Progenitor cell of endocrine pancreas (in vitro differentiated cells): ENCODE results near the gene ADGRA3. TPM values are rescaled to one million over a fixed set of nuclear protein-coding genes. Genes with fewer than 3 reads are reported as not detected.

Experiments
- DNase-seq: peaks from one replicate; pipeline ENCODE4 v3.0.0; 2021; ENCODE audit warnings: low spot score; ENCODE audit not compliant: unreplicated experiment
- H3K27ac Mint-ChIP-seq: 2 replicates; pipeline ENCODE4 v1.8.0; 2021; ENCODE audit warnings: mild to moderate bottlenecking, moderate library complexity, mixed read lengths
- H3K27me3 Mint-ChIP-seq: 2 replicates; pipeline ENCODE4 v1.8.0; 2021; ENCODE audit warnings: mixed read lengths
- H3K36me3 Mint-ChIP-seq: 2 replicates; pipeline ENCODE4 v1.8.0; 2022; ENCODE audit warnings: mixed read lengths; ENCODE audit not compliant: insufficient read depth
- H3K4me1 Mint-ChIP-seq: 2 replicates; pipeline ENCODE4 v1.8.0; 2021; ENCODE audit warnings: low read depth, mixed read lengths
- H3K4me3 Mint-ChIP-seq: 2 replicates; pipeline ENCODE4 v1.8.0; 2021; ENCODE audit warnings: low read depth, mild to moderate bottlenecking, moderate library complexity, mixed read lengths
- H3K9me3 Mint-ChIP-seq: 2 replicates; pipeline ENCODE4 v1.8.0; 2021; ENCODE audit warnings: low read depth, mixed read lengths
- total RNA-seq: library from RNA; stranded (reverse); gene quantifications from 2 replicates; pipeline ENCODE4 v1.2.1, GENCODE V29; 2021
- TF ChIP-seq, protein P1 (sequence below): fragments of 200-600 bp; sonication (generic); IDR thresholded peaks from one replicate; pipeline ENCODE4 v1.5.0; 2021; ENCODE audit warnings: antibody characterized with exemption, mild to moderate bottlenecking; ENCODE audit not compliant: unreplicated experiment

Gene ADGRA3
- total RNA-seq, 1 donor from 2014 or later, result 127 TPM

DNA sequence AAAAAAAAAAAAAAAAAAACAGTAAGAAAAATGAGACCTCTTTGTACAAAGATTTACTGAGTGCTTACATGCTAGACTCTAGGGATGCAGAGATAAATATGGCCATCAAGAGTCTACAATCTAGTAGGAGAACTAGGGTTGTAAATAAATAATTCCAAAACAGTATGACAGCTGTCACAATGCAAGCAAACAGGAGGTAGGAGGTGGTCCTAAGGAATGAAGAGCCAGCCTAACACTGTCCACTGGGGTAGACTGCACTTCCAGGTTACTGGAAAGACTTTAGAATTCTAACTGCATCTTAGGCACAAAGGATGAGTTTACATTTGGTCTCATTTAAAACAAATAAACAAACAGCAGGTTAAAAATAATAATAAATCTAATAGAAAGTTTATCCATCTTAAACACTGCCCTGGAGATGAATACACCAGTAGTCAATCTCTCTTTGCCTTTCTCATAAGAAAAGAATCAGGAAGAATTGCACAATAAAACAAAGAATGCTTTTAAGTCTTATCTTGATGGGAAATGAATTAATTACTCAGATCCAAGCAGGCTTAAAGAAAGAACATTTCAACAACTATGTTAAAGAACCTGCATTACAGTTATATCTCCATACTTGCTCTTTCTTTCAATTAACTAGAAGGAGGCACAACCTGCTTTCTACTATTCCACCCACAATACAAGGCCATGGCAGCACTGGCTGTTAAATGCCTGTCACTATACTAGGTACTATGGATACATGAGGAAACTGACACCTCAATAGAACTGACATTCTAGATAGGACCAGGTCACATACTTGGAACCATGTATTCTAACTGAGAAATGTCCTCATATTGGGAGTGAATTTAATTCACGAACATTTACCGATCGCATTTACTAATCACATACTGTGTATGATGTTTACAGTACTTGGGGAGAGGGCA is 12.7 kb downstream of the ADGRA3 start:
- Mint-ChIP-seq H3K4me3 (no peak overlapping the region), H3K27ac (no peak overlapping the region), H3K4me1 (peaks cover 30% of the 10 kb centered on the region), H3K9me3 (no peaks in the 10 kb centered on the region), H3K36me3 (peaks cover 4% of the 10 kb centered on the region), H3K27me3 (no peaks in the 10 kb centered on the region)
- no peak for DNase-seq
- TF ChIP-seq, protein P1, sequence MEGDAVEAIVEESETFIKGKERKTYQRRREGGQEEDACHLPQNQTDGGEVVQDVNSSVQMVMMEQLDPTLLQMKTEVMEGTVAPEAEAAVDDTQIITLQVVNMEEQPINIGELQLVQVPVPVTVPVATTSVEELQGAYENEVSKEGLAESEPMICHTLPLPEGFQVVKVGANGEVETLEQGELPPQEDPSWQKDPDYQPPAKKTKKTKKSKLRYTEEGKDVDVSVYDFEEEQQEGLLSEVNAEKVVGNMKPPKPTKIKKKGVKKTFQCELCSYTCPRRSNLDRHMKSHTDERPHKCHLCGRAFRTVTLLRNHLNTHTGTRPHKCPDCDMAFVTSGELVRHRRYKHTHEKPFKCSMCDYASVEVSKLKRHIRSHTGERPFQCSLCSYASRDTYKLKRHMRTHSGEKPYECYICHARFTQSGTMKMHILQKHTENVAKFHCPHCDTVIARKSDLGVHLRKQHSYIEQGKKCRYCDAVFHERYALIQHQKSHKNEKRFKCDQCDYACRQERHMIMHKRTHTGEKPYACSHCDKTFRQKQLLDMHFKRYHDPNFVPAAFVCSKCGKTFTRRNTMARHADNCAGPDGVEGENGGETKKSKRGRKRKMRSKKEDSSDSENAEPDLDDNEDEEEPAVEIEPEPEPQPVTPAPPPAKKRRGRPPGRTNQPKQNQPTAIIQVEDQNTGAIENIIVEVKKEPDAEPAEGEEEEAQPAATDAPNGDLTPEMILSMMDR, result no peak

DNA sequence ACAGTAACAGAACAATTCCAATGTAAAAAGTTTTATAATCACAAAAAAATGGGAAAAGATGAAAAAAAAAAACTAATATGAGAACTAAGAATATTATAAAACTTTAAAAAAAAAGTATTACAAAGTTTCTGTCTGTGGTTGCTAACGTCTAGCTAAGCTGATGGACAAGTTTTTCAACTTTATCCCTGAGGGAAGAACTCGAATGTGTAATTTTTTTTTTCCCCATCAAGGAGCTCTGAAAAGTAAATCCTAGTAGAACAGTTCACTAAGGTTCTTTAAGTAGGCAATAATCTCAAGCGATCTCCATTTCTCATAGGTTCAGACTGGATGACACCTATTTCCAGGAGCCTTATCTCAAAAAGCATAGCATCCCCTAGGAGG is 14.2 kb downstream of the ADGRA3 start:
- peaks cover 28% of the 10 kb centered on the region for H3K4me1 Mint-ChIP-seq
- TF ChIP-seq, protein P1, result no peak
- H3K27me3 Mint-ChIP-seq, result no peaks in the 10 kb centered on the region
- H3K36me3 Mint-ChIP-seq, result peaks cover 4% of the 10 kb centered on the region
- DNase-seq, result no peak
- peak overlapping the region; percentile 64 for H3K27ac Mint-ChIP-seq
- H3K4me3 Mint-ChIP-seq, result no peak overlapping the region
- H3K9me3 Mint-ChIP-seq, result no peaks in the 10 kb centered on the region

DNA sequence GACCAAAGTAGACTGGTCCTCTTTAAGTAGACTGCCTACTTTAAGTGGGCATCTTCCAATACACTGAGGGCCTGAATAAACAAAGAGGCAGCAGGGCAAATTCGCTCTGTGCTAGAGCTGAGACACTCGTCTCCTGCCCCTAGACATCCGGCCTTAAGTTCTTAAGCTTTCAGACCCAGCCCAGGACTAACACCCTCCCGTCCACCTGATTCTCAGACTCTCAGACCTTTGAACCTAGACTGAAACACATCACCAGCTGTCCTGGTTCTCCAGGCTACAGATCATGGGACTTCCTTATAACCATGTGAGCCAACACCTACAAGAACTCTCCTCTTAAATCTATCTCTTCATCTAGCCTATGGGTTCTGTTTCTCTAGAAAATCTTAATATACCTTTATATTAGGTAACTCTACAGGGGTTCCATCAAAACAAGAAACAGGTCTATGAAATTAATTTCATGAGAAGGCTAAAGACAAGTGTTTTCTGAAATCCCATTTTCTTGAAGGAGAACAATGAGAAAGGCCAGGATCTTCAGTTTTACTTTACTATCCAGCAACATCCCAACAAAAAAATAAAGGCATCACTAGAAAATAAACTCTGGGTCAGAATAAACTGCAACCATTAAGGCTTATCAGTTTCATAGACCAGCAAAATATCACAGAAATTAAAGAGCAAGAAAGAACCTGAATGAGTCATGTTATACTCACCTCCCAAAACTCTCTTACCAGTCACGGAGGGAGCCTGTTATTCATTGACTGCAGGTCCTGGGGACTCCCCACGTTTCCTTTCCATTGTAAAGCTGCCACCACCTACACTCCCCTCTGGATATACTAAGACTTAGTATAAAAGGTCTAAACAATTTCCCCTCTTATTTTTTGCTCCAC is 14.8 kb downstream of the ADGRA3 start:
- no peaks in the 10 kb centered on the region for H3K27me3 Mint-ChIP-seq
- peaks cover 3% of the 10 kb centered on the region for H3K9me3 Mint-ChIP-seq
- H3K4me1 Mint-ChIP-seq, result peaks cover 26% of the 10 kb centered on the region
- peak overlapping the region; percentile 87 for H3K27ac Mint-ChIP-seq
- no peak overlapping the region for H3K4me3 Mint-ChIP-seq
- H3K36me3 Mint-ChIP-seq, result peaks cover 7% of the 10 kb centered on the region
- DNase-seq, result no peak
- TF ChIP-seq, protein P1, result no peak

DNA sequence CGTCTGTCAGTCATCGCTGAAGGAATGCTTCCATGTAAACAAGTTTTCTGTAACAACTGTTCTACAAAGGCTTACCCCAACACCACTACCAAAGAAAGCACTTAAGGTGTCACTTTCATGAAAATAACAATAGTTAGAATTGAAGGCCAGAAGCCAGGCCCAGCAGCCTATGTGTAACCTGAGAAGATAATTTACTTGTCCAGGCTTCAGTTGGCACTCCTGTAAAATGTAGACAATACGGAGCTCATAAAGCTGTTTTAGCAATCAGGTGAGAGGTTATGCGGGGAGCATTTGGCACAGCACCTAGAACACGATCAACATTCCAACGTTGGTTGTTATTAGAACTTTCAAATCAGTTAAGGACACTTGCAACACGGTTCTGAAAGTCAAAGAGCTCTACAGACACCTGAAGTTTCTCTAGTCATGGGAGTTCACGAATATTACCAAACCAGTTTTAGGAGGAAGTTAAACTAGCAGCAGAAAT is 15.7 kb downstream of the ADGRA3 start:
- Mint-ChIP-seq H3K9me3 (peaks cover 4% of the 10 kb centered on the region), H3K4me3 (no peak overlapping the region), H3K4me1 (peaks cover 23% of the 10 kb centered on the region), H3K36me3 (peaks cover 7% of the 10 kb centered on the region), H3K27me3 (no peaks in the 10 kb centered on the region), H3K27ac (peak overlapping the region; percentile 81)
- no peak for DNase-seq
- TF ChIP-seq, protein P1, result no peak

DNA sequence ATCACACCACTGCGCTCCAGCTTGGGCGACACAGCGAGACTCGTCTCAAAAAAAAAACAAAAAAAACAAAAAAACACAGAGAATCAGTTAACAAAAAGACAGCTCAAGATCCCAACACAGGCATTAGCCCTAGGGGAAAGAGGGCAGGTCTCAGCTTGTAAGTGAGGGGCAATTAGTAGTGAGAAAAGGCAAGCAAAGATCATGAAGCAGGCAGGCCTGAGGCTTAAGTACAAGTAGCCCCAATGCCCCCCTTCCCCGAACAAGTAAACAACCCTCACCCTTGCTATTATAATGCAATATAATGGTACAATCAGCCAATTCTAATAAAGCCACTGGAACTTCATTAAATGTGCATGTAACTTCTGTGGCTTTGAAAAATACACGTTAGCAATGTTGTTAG is 17.0 kb downstream of the ADGRA3 start:
- H3K36me3 Mint-ChIP-seq, result peaks cover 11% of the 10 kb centered on the region
- TF ChIP-seq, protein P1, result no peak
- DNase-seq, result no peak
- peaks cover 11% of the 10 kb centered on the region for H3K9me3 Mint-ChIP-seq
- no peak overlapping the region for H3K4me3 Mint-ChIP-seq
- H3K4me1 Mint-ChIP-seq, result peaks cover 20% of the 10 kb centered on the region
- H3K27ac Mint-ChIP-seq, result peak overlapping the region; percentile 90
- no peaks in the 10 kb centered on the region for H3K27me3 Mint-ChIP-seq
